HG02623 (cell line): ENCODE results near the gene STUB1.

Experiments used
- ATAC-seq: cut with Tn5 transposase; IDR thresholded peaks from one replicate; pipeline ENCODE4 v1.9.1; 2021; ENCODE audit warnings: moderate library complexity; ENCODE audit not compliant: unreplicated experiment

The STUB1 gene

GRCh38 chr16:693766-694165, 13.6 kb downstream of the STUB1 start:
- no peak for ATAC-seq

GRCh38 chr16:694187-694862, 14.1 kb downstream of the STUB1 start:
- no peak for ATAC-seq

GRCh38 chr16:694863-695354, 14.7 kb downstream of the STUB1 start:
- ATAC-seq: no peak

GRCh38 chr16:695355-696089, 15.3 kb downstream of the STUB1 start:
- no peak for ATAC-seq

- ATAC-seq: no peak
Measured at GRCh38 chr16:698911-699671, 18.9 kb downstream of the STUB1 start.

GRCh38 chr16:700684-701584, 20.7 kb downstream of the STUB1 start:
- ATAC-seq: no peak

GRCh38 chr16:702341-702740, 22.1 kb downstream of the STUB1 start:
- ATAC-seq: no peak

GRCh38 chr16:703406-703805, 23.2 kb downstream of the STUB1 start:
- ATAC-seq: no peak

- no peak for ATAC-seq
Measured at GRCh38 chr16:704047-704446, 23.8 kb downstream of the STUB1 start.

GRCh38 chr16:704552-705380, 24.6 kb downstream of the STUB1 start:
- no peak for ATAC-seq

- no peak for ATAC-seq
Measured at GRCh38 chr16:705431-706188, 25.4 kb downstream of the STUB1 start, which contains the start of gene FBXL16. FBXL16 (minus strand) TSS chr16:705801; CDS start chr16:697405, 8,396 bp downstream.

GRCh38 chr16:706189-707061, 26.2 kb downstream of the STUB1 start:
- ATAC-seq: no peak

- no peak for ATAC-seq
Measured at GRCh38 chr16:707062-707538, 26.9 kb downstream of the STUB1 start.

GRCh38 chr16:708019-708418, 27.8 kb downstream of the STUB1 start:
- no peak for ATAC-seq

- ATAC-seq: no peak
Measured at GRCh38 chr16:708959-709358, 28.7 kb downstream of the STUB1 start.

GRCh38 chr16:709566-710499, 29.6 kb downstream of the STUB1 start:
- no peak for ATAC-seq
